HG02642 (cell line): ENCODE data around the gene TBC1D14.
"Not testable (repeated sequence)": the region's sequence is repeated elsewhere in the genome, so short reads cannot be mapped to it uniquely, and the experiment has no call there.

Source experiments
- ATAC-seq: cut with Tn5 transposase; IDR thresholded peaks from one replicate; pipeline ENCODE4 v1.9.1; 2021; ENCODE audit warnings: mild to moderate bottlenecking; ENCODE audit not compliant: unreplicated experiment, poor library complexity

Gene TBC1D14

DNA sequence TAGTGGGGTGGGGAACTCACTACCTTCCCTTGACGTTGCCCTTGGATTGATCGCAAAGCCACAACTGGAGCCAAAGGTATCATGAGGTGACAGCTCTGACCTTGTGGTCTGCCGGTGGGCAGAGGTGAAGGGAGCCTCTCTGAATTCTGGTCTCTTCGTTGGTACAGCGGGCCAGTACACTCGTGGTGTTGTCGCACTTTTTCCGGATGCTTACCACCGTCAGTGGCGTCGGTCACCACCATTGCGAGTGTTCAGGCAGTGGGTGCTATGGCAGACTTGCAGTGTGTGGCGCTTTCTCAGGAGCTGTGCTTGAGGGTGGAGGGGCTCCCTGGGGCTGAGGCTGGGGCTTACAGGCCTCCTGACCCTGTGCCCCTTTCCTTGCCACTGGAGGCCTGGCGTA lies 163.4 kb downstream of the TBC1D14 start:
- no peak for ATAC-seq

DNA sequence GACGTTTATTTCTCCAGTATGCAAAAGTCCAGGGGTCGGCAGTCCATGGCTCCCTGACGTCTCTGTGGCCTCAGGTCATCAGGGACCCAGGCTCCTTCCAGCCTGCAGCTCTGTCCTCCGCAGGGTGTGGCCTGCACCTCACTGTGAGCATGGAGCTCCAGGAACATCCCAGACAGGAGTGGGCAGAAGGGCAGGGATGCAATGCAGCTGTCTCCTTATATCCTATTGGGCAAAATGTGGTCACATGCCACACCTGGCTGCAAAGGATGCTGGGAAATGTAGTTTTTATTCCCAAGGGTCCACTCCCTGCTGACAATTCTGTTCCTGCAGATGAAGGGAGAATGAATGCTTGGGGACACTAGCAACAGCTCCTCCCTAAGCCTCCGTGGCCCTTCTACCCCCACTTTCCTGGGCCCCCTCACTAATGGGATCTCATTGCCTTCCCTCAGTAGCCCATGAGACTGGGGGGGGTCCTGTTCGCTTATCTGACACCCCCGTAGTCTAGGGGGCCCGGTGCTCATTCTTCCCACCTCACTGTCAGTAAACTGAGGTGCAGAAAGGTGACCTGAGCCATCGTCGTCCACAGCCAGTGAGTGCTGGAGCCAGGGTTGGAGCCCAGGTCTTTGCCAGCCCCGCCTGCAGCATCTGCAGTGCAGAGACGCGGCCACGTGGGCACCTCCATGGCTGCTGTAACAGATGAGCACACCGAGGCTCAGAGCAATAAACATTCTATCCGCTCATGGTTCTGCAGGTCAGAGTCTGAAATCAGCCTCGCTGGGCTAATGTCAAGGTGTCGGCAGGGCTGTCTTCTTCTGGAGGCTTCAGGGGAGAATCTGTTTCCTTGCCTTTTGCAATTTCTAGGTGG lies 164.1 kb downstream of the TBC1D14 start:
- no peak for ATAC-seq

DNA sequence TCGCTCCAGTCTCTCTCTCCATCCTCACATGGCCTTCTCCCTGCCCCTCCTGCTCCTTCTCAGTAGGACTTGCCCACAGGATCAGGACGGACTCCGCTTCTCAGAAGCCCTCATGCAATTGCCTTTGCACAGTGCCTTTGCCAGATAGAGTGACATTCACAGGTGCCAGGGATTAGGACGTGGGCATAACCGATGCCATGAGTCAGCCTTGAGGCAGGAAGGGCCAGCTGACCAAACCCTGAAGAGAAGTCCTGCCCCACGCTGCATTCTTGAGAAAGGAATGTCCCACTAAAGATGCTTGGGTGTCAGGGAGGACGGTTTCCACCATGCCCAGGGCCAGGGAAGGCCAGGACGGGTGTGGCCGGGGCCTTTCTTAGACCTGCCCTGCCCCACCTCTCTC lies 164.8 kb downstream of the TBC1D14 start:
- ATAC-seq: no peak

GRCh38 chr4:7075962-7076695 lies 166.5 kb downstream of the TBC1D14 start:
- no peak for ATAC-seq

- ATAC-seq: no peak
Observed at GRCh38 chr4:7076696-7077082, 167.1 kb downstream of the TBC1D14 start.

- ATAC-seq: no peak
Observed at GRCh38 chr4:7077371-7077770, 167.7 kb downstream of the TBC1D14 start.

GRCh38 chr4:7078025-7078424 lies 168.4 kb downstream of the TBC1D14 start:
- no peak for ATAC-seq

DNA sequence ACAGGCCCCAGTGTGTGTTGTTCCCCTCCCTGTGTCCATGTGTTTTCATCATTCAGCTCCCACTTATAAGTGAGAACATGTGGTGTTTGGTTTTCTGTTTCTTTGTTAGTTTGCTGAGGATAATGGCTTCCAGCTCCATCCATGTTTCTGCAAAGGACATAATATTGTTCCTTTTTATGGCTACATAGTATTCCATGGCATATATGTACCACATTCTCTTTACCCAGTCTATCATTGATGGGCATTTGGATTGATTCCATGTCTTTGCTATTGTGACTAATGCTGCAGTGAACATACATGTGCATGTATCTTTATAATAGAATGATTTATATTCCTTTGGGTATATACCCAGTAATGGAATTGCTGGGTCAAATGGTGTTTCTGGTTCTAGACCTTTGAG lies 169.9 kb downstream of the TBC1D14 start:
- not testable (repeated sequence) for ATAC-seq

GRCh38 chr4:7079909-7080308 lies 170.3 kb downstream of the TBC1D14 start:
- not testable (repeated sequence) for ATAC-seq
